ENCODE data around the gene STK17B. TPM values are rescaled to one million over a fixed set of nuclear protein-coding genes. Genes with fewer than 3 reads are reported as not detected.

The STK17B gene
- total and polyA plus RNA-seq, 4 donors: 9.0 to 73.7 (median 27.2) TPM

DNA sequence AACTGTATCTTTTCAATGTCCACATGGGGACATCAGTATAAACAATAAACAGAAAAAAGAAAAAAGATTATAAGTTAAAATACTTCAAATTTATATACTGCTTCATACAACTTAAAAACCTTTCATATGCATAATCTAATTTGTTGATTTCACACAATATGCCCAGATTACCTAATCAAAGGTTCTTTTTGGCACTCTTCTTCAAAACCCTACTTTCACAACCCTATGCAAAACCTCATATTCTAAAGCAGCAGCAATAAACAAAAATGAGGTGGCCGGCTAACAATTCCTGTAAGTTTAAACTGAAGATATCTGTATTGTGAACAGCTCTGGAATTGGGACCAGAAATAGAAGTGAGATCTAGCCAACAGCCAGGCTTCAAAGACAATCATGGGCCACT lies 28.6 kb downstream of the STK17B start:
- TF ChIP-seq, protein P1, sequence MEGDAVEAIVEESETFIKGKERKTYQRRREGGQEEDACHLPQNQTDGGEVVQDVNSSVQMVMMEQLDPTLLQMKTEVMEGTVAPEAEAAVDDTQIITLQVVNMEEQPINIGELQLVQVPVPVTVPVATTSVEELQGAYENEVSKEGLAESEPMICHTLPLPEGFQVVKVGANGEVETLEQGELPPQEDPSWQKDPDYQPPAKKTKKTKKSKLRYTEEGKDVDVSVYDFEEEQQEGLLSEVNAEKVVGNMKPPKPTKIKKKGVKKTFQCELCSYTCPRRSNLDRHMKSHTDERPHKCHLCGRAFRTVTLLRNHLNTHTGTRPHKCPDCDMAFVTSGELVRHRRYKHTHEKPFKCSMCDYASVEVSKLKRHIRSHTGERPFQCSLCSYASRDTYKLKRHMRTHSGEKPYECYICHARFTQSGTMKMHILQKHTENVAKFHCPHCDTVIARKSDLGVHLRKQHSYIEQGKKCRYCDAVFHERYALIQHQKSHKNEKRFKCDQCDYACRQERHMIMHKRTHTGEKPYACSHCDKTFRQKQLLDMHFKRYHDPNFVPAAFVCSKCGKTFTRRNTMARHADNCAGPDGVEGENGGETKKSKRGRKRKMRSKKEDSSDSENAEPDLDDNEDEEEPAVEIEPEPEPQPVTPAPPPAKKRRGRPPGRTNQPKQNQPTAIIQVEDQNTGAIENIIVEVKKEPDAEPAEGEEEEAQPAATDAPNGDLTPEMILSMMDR (IDR thresholded peaks at IDR 0.05; ENCODE audit: control extremely low read depth, extremely low read depth): no peak
- no peak overlapping the region for H3K9ac ChIP-seq (ENCODE audit: insufficient read depth in 1 of 2, low read length in 2 of 2)
- 41 to 61% methylated on average over 1 of the region's 1 CpG for WGBS, 2 donors
- peaks cover 5 to 17% (median 8%) of the 10 kb centered on the region in 4 donors for H3K36me3 ChIP-seq (ENCODE audit: control insufficient read depth in 4 of 4, insufficient read depth in 4 of 4, low read length in 4 of 4)
- no peak overlapping the region for H3K4me3 ChIP-seq
- ATAC-seq (ENCODE audit: insufficient read depth, low FRiP score) (no peak), DNase-seq (no peak)
- no peaks in the 10 kb centered on the region for H3K9me3 ChIP-seq (ENCODE audit: control insufficient read depth in 4 of 4, insufficient read depth in 3 of 4, low read length in 3 of 4)
- no peak overlapping the region for H3K27ac ChIP-seq (ENCODE audit: low read depth in 1 of 2, low read length in 1 of 2)
- H3K27me3 ChIP-seq (ENCODE audit: control insufficient read depth in 3 of 3, insufficient read depth in 3 of 3, low read length in 2 of 3): no peaks in the 10 kb centered on the region
- H3K4me1 ChIP-seq (ENCODE audit: control insufficient read depth in 5 of 5, insufficient read depth in 5 of 5, low read length in 5 of 5): no peaks in the 10 kb centered on the region

DNA sequence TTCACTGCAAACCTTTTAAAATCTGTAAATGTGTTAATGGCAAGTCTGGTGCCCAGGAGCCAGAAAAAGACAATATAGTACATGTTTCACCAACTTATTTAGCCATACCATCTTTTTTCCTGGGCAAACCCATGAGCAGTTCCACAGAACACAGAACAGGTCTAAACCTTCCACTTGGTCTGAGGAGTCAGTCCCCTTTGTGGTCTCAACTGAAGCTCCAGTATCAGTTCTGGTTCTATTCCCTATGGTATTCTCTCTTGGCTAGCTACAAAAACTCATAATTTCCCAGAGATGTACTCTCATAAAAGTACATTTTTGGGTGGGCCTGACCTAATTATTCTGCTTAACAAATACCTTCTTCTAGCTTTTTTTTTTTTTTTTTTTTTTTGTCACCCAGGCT lies 31.2 kb downstream of the STK17B start:
- TF ChIP-seq, protein P1 (IDR thresholded peaks at IDR 0.05; ENCODE audit: control extremely low read depth, extremely low read depth): no peak
- ATAC-seq (ENCODE audit: insufficient read depth, low FRiP score) (no peak), DNase-seq (no peak)
- Histone ChIP-seq H3K9me3 (ENCODE audit: control insufficient read depth in 4 of 4, insufficient read depth in 3 of 4, low read length in 3 of 4) (peaks cover 0 to 2% (median under 1%) of the 10 kb centered on the region in 4 donors), H3K4me3 (no peak overlapping the region), H3K27me3 (ENCODE audit: control insufficient read depth in 3 of 3, insufficient read depth in 3 of 3, low read length in 2 of 3) (no peaks in the 10 kb centered on the region), H3K36me3 (ENCODE audit: control insufficient read depth in 4 of 4, insufficient read depth in 4 of 4, low read length in 4 of 4) (peaks cover 3 to 17% (median 12%) of the 10 kb centered on the region in 4 donors), H3K27ac (ENCODE audit: low read depth in 1 of 2, low read length in 1 of 2) (no peak overlapping the region), H3K9ac (ENCODE audit: insufficient read depth in 1 of 2, low read length in 2 of 2) (no peak overlapping the region), H3K4me1 (ENCODE audit: control insufficient read depth in 5 of 5, insufficient read depth in 5 of 5, low read length in 5 of 5) (no peaks in the 10 kb centered on the region)

DNA sequence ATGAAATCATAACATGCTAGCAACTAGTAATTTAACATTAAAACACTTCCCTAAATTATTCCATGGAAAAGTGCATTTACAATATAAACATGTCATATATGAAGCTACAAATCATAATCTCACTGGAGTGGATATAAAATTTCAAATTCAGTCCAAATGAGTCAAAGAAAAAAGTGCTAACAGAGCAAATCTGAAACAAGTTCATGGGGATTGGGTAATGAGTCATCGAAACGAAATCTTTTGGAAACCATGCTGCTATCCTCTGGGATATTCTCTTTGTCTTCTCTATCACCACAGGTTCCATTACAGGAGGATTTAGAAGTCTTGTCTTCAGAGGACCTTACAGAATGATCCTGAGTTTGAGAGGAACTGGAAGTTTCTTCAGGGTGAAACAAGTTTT lies 34.1 kb downstream of the STK17B start:
- ATAC-seq (ENCODE audit: insufficient read depth, low FRiP score) (no peak), DNase-seq (no peak)
- H3K4me3 ChIP-seq: no peak overlapping the region
- TF ChIP-seq, protein P1 (IDR thresholded peaks at IDR 0.05; ENCODE audit: control extremely low read depth, extremely low read depth): no peak
- peaks cover 3 to 15% (median 11%) of the 10 kb centered on the region in 4 donors for H3K36me3 ChIP-seq (ENCODE audit: control insufficient read depth in 4 of 4, insufficient read depth in 4 of 4, low read length in 4 of 4)
- H3K27ac ChIP-seq (ENCODE audit: low read depth in 1 of 2, low read length in 1 of 2): no peak overlapping the region
- peaks cover 6 to 9% (median 8%) of the 10 kb centered on the region in 4 donors for H3K9me3 ChIP-seq (ENCODE audit: control insufficient read depth in 4 of 4, insufficient read depth in 3 of 4, low read length in 3 of 4)
- WGBS, 2 donors: 95 to 98% methylated on average over 2 of the region's 2 CpGs
- no peaks in the 10 kb centered on the region for H3K27me3 ChIP-seq (ENCODE audit: control insufficient read depth in 3 of 3, insufficient read depth in 3 of 3, low read length in 2 of 3)
- no peak overlapping the region for H3K9ac ChIP-seq (ENCODE audit: insufficient read depth in 1 of 2, low read length in 2 of 2)
- no peaks in the 10 kb centered on the region for H3K4me1 ChIP-seq (ENCODE audit: control insufficient read depth in 5 of 5, insufficient read depth in 5 of 5, low read length in 5 of 5)

DNA sequence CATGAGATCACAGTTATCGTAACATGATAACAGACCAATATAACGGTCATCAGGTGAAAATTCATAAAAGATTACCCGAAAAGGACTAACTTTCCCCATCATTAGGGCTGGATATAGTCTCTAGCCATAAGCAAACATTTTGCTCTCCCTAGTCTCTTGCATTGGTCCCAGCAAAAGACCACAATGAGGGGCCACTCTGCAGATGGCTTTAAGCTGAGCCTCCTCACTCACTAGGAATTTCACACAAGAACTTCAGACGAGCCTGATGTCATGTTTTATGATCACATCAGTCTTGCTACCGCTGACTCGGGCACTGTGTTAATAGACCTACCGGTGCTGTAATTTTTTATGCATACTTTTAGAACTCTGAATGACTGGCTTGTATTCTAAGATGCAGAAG lies 35.2 kb downstream of the STK17B start:
- no peaks in the 10 kb centered on the region for H3K4me1 ChIP-seq (ENCODE audit: control insufficient read depth in 5 of 5, insufficient read depth in 5 of 5, low read length in 5 of 5)
- H3K36me3 ChIP-seq (ENCODE audit: control insufficient read depth in 4 of 4, insufficient read depth in 4 of 4, low read length in 4 of 4): peaks cover 3 to 18% (median 11%) of the 10 kb centered on the region in 4 donors
- H3K9me3 ChIP-seq (ENCODE audit: control insufficient read depth in 4 of 4, insufficient read depth in 3 of 4, low read length in 3 of 4): peaks cover 7 to 20% (median 16%) of the 10 kb centered on the region in 4 donors
- ATAC-seq (ENCODE audit: insufficient read depth, low FRiP score) (no peak), DNase-seq (no peak)
- H3K27ac ChIP-seq (ENCODE audit: low read depth in 1 of 2, low read length in 1 of 2): no peak overlapping the region
- H3K9ac ChIP-seq (ENCODE audit: insufficient read depth in 1 of 2, low read length in 2 of 2): no peak overlapping the region
- TF ChIP-seq, protein P1 (IDR thresholded peaks at IDR 0.05; ENCODE audit: control extremely low read depth, extremely low read depth): no peak
- no peak overlapping the region for H3K4me3 ChIP-seq
- 97% methylated on average over 7 of the region's 7 CpGs for WGBS, 2 donors
- H3K27me3 ChIP-seq (ENCODE audit: control insufficient read depth in 3 of 3, insufficient read depth in 3 of 3, low read length in 2 of 3): no peaks in the 10 kb centered on the region

Data from lung (tissue), 12 donors.